ENCODE data around the gene ZMIZ1.

ZMIZ1 gene

GRCh38 chr10:79354141-79354540 is 285.4 kb downstream of the ZMIZ1 start:
- H3K36me3 ChIP-seq (ENCODE audit: insufficient read depth, low read length): peaks cover 62% of the 10 kb centered on the region
- H3K4me1 ChIP-seq (ENCODE audit: insufficient read depth, low read length): no peaks in the 10 kb centered on the region
- H3K27me3 ChIP-seq (ENCODE audit: insufficient read depth, low read length): no peaks in the 10 kb centered on the region
- H2AFZ ChIP-seq (ENCODE audit: low read depth, low read length): no peak overlapping the region
- no peak overlapping the region for H3K4me3 ChIP-seq (ENCODE audit: low read length)
- peaks cover 8% of the 10 kb centered on the region for H3K9me3 ChIP-seq (ENCODE audit: low read length)

GRCh38 chr10:79354615-79355014 is 285.8 kb downstream of the ZMIZ1 start:
- Histone ChIP-seq H3K36me3 (ENCODE audit: insufficient read depth, low read length) (peaks cover 57% of the 10 kb centered on the region), H3K9me3 (ENCODE audit: low read length) (peaks cover 8% of the 10 kb centered on the region), H3K4me1 (ENCODE audit: insufficient read depth, low read length) (no peaks in the 10 kb centered on the region), H3K27me3 (ENCODE audit: insufficient read depth, low read length) (no peaks in the 10 kb centered on the region), H2AFZ (ENCODE audit: low read depth, low read length) (no peak overlapping the region), H3K4me3 (ENCODE audit: low read length) (no peak overlapping the region)

- Histone ChIP-seq H3K4me3 (ENCODE audit: low read length) (no peak overlapping the region), H3K4me1 (ENCODE audit: insufficient read depth, low read length) (no peaks in the 10 kb centered on the region), H2AFZ (ENCODE audit: low read depth, low read length) (no peak overlapping the region), H3K27me3 (ENCODE audit: insufficient read depth, low read length) (no peaks in the 10 kb centered on the region), H3K9me3 (ENCODE audit: low read length) (peaks cover 8% of the 10 kb centered on the region), H3K36me3 (ENCODE audit: insufficient read depth, low read length) (peaks cover 48% of the 10 kb centered on the region)
Measured at GRCh38 chr10:79355420-79356017, 286.8 kb downstream of the ZMIZ1 start.

- Histone ChIP-seq H3K4me1 (ENCODE audit: insufficient read depth, low read length) (no peaks in the 10 kb centered on the region), H3K36me3 (ENCODE audit: insufficient read depth, low read length) (peaks cover 43% of the 10 kb centered on the region), H3K4me3 (ENCODE audit: low read length) (no peak overlapping the region), H2AFZ (ENCODE audit: low read depth, low read length) (no peak overlapping the region), H3K9me3 (ENCODE audit: low read length) (peaks cover 8% of the 10 kb centered on the region), H3K27me3 (ENCODE audit: insufficient read depth, low read length) (no peaks in the 10 kb centered on the region)
Measured at GRCh38 chr10:79356104-79356503, 287.3 kb downstream of the ZMIZ1 start.

- peaks cover 32% of the 10 kb centered on the region for H3K36me3 ChIP-seq (ENCODE audit: insufficient read depth, low read length)
- no peaks in the 10 kb centered on the region for H3K4me1 ChIP-seq (ENCODE audit: insufficient read depth, low read length)
- H3K9me3 ChIP-seq (ENCODE audit: low read length): peaks cover 8% of the 10 kb centered on the region
- H2AFZ ChIP-seq (ENCODE audit: low read depth, low read length): no peak overlapping the region
- no peak overlapping the region for H3K4me3 ChIP-seq (ENCODE audit: low read length)
- no peaks in the 10 kb centered on the region for H3K27me3 ChIP-seq (ENCODE audit: insufficient read depth, low read length)
Measured at GRCh38 chr10:79357180-79357579, 288.4 kb downstream of the ZMIZ1 start.

GRCh38 chr10:79358811-79359210 is 290.0 kb downstream of the ZMIZ1 start:
- Histone ChIP-seq H3K4me1 (ENCODE audit: insufficient read depth, low read length) (no peaks in the 10 kb centered on the region), H3K36me3 (ENCODE audit: insufficient read depth, low read length) (peaks cover 16% of the 10 kb centered on the region), H3K9me3 (ENCODE audit: low read length) (peaks cover 2% of the 10 kb centered on the region), H3K4me3 (ENCODE audit: low read length) (no peak overlapping the region), H3K27me3 (ENCODE audit: insufficient read depth, low read length) (no peaks in the 10 kb centered on the region), H2AFZ (ENCODE audit: low read depth, low read length) (no peak overlapping the region)

- H3K4me1 ChIP-seq (ENCODE audit: insufficient read depth, low read length): no peaks in the 10 kb centered on the region
- no peak overlapping the region for H3K4me3 ChIP-seq (ENCODE audit: low read length)
- no peak overlapping the region for H2AFZ ChIP-seq (ENCODE audit: low read depth, low read length)
- H3K27me3 ChIP-seq (ENCODE audit: insufficient read depth, low read length): no peaks in the 10 kb centered on the region
- no peaks in the 10 kb centered on the region for H3K9me3 ChIP-seq (ENCODE audit: low read length)
- peaks cover 4% of the 10 kb centered on the region for H3K36me3 ChIP-seq (ENCODE audit: insufficient read depth, low read length)
Measured at GRCh38 chr10:79359816-79360498, 291.2 kb downstream of the ZMIZ1 start.

- no peak overlapping the region for H2AFZ ChIP-seq (ENCODE audit: low read depth, low read length)
- no peak overlapping the region for H3K4me3 ChIP-seq (ENCODE audit: low read length)
- no peaks in the 10 kb centered on the region for H3K9me3 ChIP-seq (ENCODE audit: low read length)
- H3K4me1 ChIP-seq (ENCODE audit: insufficient read depth, low read length): no peaks in the 10 kb centered on the region
- no peaks in the 10 kb centered on the region for H3K36me3 ChIP-seq (ENCODE audit: insufficient read depth, low read length)
- H3K27me3 ChIP-seq (ENCODE audit: insufficient read depth, low read length): no peaks in the 10 kb centered on the region
Measured at GRCh38 chr10:79360499-79361342, 292.0 kb downstream of the ZMIZ1 start.

GRCh38 chr10:79361726-79362397 is 293.1 kb downstream of the ZMIZ1 start:
- H3K36me3 ChIP-seq (ENCODE audit: insufficient read depth, low read length): no peaks in the 10 kb centered on the region
- no peak overlapping the region for H2AFZ ChIP-seq (ENCODE audit: low read depth, low read length)
- H3K9me3 ChIP-seq (ENCODE audit: low read length): no peaks in the 10 kb centered on the region
- H3K4me3 ChIP-seq (ENCODE audit: low read length): no peak overlapping the region
- H3K4me1 ChIP-seq (ENCODE audit: insufficient read depth, low read length): no peaks in the 10 kb centered on the region
- no peaks in the 10 kb centered on the region for H3K27me3 ChIP-seq (ENCODE audit: insufficient read depth, low read length)
